Activated CD8-positive, alpha-beta memory T cell treated with anti-CD3 and anti-CD28 coated beads for 48 hours (primary cell): ENCODE results near the gene SH3RF3.

Experiments
- DNase-seq, 3 experiments: peaks; one replicate each; pipeline ENCODE4 v3.0.0-alpha.2; 2020; ENCODE audit warnings: low read depth in 2 of 3, low spot score in 2 of 3

SH3RF3 gene

GRCh38 chr2:109300582-109300981 lies 171.6 kb downstream of the SH3RF3 start:
- DNase-seq = no peak

- DNase-seq = no peak
Observed at GRCh38 chr2:109301746-109302145, 172.7 kb downstream of the SH3RF3 start.

- DNase-seq = no peak
Observed at GRCh38 chr2:109302319-109302718, 173.3 kb downstream of the SH3RF3 start.

GRCh38 chr2:109304242-109304641 lies 175.2 kb downstream of the SH3RF3 start:
- no peak for DNase-seq

- DNase-seq = no peak
Observed at GRCh38 chr2:109304731-109305470, 175.9 kb downstream of the SH3RF3 start.

GRCh38 chr2:109305490-109306167 lies 176.6 kb downstream of the SH3RF3 start:
- DNase-seq = no peak

GRCh38 chr2:109306190-109306589 lies 177.2 kb downstream of the SH3RF3 start:
- no peak for DNase-seq

- DNase-seq = no peak
Observed at GRCh38 chr2:109311771-109312170, 182.8 kb downstream of the SH3RF3 start.

- no peak for DNase-seq
Observed at GRCh38 chr2:109312902-109313301, 183.9 kb downstream of the SH3RF3 start.

- no peak for DNase-seq
Observed at GRCh38 chr2:109313343-109313742, 184.3 kb downstream of the SH3RF3 start.

- no peak for DNase-seq
Observed at GRCh38 chr2:109316091-109316490, 187.1 kb downstream of the SH3RF3 start.

- DNase-seq = no peak
Observed at GRCh38 chr2:109317471-109318095, 188.6 kb downstream of the SH3RF3 start.

GRCh38 chr2:109318150-109318948 lies 189.3 kb downstream of the SH3RF3 start:
- DNase-seq = no peak

- DNase-seq = no peak
Observed at GRCh38 chr2:109318949-109319342, 189.9 kb downstream of the SH3RF3 start.

GRCh38 chr2:109320195-109320922 lies 191.4 kb downstream of the SH3RF3 start:
- no peak for DNase-seq

GRCh38 chr2:109321570-109321969 lies 192.6 kb downstream of the SH3RF3 start:
- no peak for DNase-seq

- no peak for DNase-seq
Observed at GRCh38 chr2:109322111-109322510, 193.1 kb downstream of the SH3RF3 start.

GRCh38 chr2:109322641-109323040 lies 193.6 kb downstream of the SH3RF3 start:
- DNase-seq = no peak

GRCh38 chr2:109324861-109325260 lies 195.9 kb downstream of the SH3RF3 start:
- no peak for DNase-seq

GRCh38 chr2:109325570-109325969 lies 196.6 kb downstream of the SH3RF3 start:
- DNase-seq = no peak

GRCh38 chr2:109326306-109326705 lies 197.3 kb downstream of the SH3RF3 start:
- no peak for DNase-seq
